SK-N-SH treated with all-trans-retinoic acid at 6 μM for 48 hours (cell line): Measurements from ENCODE around the gene NFE2L1.
"Not testable (repeated sequence)": the region's sequence is repeated elsewhere in the genome, so short reads cannot be mapped to it uniquely, and the experiment has no call there.

Experiments used
- ATAC-seq: fragments of 200-7000 bp; cut with Tn5 transposase; 3 replicates; pipeline ENCODE4 v1.9.1; 2020; ENCODE audit warnings: mild to moderate bottlenecking, moderate library complexity
- ARNTL ChIP-seq: fragments of 450-650 bp; formaldehyde crosslinking; IDR thresholded peaks from 2 replicates; pipeline ENCODE4 v1.5.0; 2020; ENCODE audit warnings: low read depth, mild to moderate bottlenecking, moderate library complexity, borderline replicate concordance
- BACH2 ChIP-seq: fragments of 250-450 bp; sonication (Bioruptor Pico); IDR thresholded peaks from 2 replicates; pipeline ENCODE4 v1.9.0; 2021; ENCODE audit warnings: mild to moderate bottlenecking, borderline replicate concordance
- CREB5 ChIP-seq: fragments of 250-450 bp; sonication (Bioruptor Pico); IDR thresholded peaks from 2 replicates; pipeline ENCODE4 v1.5.1; 2020; ENCODE audit warnings: low read depth, mild to moderate bottlenecking, moderate library complexity
- CSDC2 ChIP-seq: fragments of 250-450 bp; sonication (Bioruptor Pico); IDR thresholded peaks from 2 replicates; pipeline ENCODE4 v1.5.0; 2020; ENCODE audit warnings: mild to moderate bottlenecking, moderate library complexity
- CSRNP3 ChIP-seq: fragments of 250-450 bp; sonication (Bioruptor Pico); IDR thresholded peaks from 2 replicates; pipeline ENCODE4 v1.5.1; 2021; ENCODE audit warnings: mild to moderate bottlenecking, moderate library complexity
- ESRRG ChIP-seq: fragments of 250-450 bp; sonication (Bioruptor Pico); IDR thresholded peaks from 2 replicates; pipeline ENCODE4 v1.6.1; 2021; ENCODE audit warnings: mild to moderate bottlenecking
- GLIS3 ChIP-seq: fragments of 250-450 bp; sonication (Bioruptor Pico); IDR thresholded peaks from 2 replicates; pipeline ENCODE4 v1.5.0; 2020; ENCODE audit warnings: mild to moderate bottlenecking, moderate library complexity
- ISL1 ChIP-seq: fragments of 250-450 bp; sonication (Bioruptor Pico); IDR thresholded peaks from 2 replicates; pipeline ENCODE4 v2.1.2; 2022; ENCODE audit warnings: mild to moderate bottlenecking, moderate library complexity
- OSR1 ChIP-seq: fragments of 250-450 bp; sonication (Bioruptor Pico); IDR thresholded peaks from 2 replicates; pipeline ENCODE4 v1.8.0; 2022; ENCODE audit warnings: moderate library complexity, mild to moderate bottlenecking, inconsistent platforms
- PATZ1 ChIP-seq: fragments of 250-450 bp; sonication (Bioruptor Pico); IDR thresholded peaks from 2 replicates; pipeline ENCODE4 v1.8.0; 2020; ENCODE audit warnings: mild to moderate bottlenecking, moderate library complexity, borderline replicate concordance
- POU6F1 ChIP-seq: fragments of 250-450 bp; sonication (Bioruptor Pico); IDR thresholded peaks from 2 replicates; pipeline ENCODE4 v1.8.0; 2021; ENCODE audit warnings: low read depth, mild to moderate bottlenecking, moderate library complexity, borderline replicate concordance
- PPARA ChIP-seq: fragments of 250-450 bp; sonication (Bioruptor Pico); IDR thresholded peaks from 2 replicates; pipeline ENCODE4 v1.5.0; 2020; ENCODE audit warnings: mild to moderate bottlenecking, borderline replicate concordance
- RARB ChIP-seq: fragments of 250-450 bp; sonication (Bioruptor Pico); IDR thresholded peaks from 2 replicates; pipeline ENCODE4 v1.8.0; 2021; ENCODE audit warnings: mild to moderate bottlenecking, moderate library complexity
- SNAI2 ChIP-seq: fragments of 250-450 bp; sonication (Bioruptor Pico); IDR thresholded peaks from 2 replicates; pipeline ENCODE4 v1.5.0; 2020; ENCODE audit warnings: mild to moderate bottlenecking, moderate library complexity
- TCF4 ChIP-seq: fragments of 250-450 bp; sonication (Bioruptor Pico); IDR thresholded peaks from 2 replicates; pipeline ENCODE4 v1.8.0; 2021; ENCODE audit warnings: mild to moderate bottlenecking, moderate library complexity, borderline replicate concordance
- TOX ChIP-seq: fragments of 250-450 bp; sonication (Bioruptor Pico); IDR thresholded peaks from 2 replicates; pipeline ENCODE4 v1.8.0; 2021; ENCODE audit warnings: mild to moderate bottlenecking, moderate library complexity, borderline replicate concordance
- TSHZ2 ChIP-seq: fragments of 250-450 bp; sonication (Bioruptor Pico); IDR thresholded peaks from 2 replicates; pipeline ENCODE4 v1.5.0; 2020; ENCODE audit warnings: mild to moderate bottlenecking, moderate library complexity
- ZFP3 ChIP-seq: fragments of 250-450 bp; sonication (Bioruptor Pico); IDR thresholded peaks from 2 replicates; pipeline ENCODE4 v1.5.0; 2020; ENCODE audit warnings: mild to moderate bottlenecking, moderate library complexity
- ZFP30 ChIP-seq: fragments of 450-650 bp; formaldehyde crosslinking; IDR thresholded peaks from 2 replicates; pipeline ENCODE4 v1.5.0; 2022; ENCODE audit warnings: mild to moderate bottlenecking, moderate library complexity
- ZNF565 ChIP-seq: fragments of 450-650 bp; formaldehyde crosslinking; conservative IDR thresholded peaks from 2 replicates; pipeline ENCODE4 v1.5.0; 2020; ENCODE audit warnings: low read depth, mild to moderate bottlenecking, moderate library complexity
- ZNF70 ChIP-seq: fragments of 450-650 bp; formaldehyde crosslinking; IDR thresholded peaks from 2 replicates; pipeline ENCODE4 v1.5.0; 2020; ENCODE audit warnings: mild to moderate bottlenecking, moderate library complexity
- ZNF8 ChIP-seq: fragments of 450-650 bp; formaldehyde crosslinking; IDR thresholded peaks from 2 replicates; pipeline ENCODE4 v1.5.0; 2020; ENCODE audit warnings: mild to moderate bottlenecking, moderate library complexity

Gene NFE2L1

GRCh38 chr17:48031966-48032365 is 16.2 kb upstream of the NFE2L1 start:
- no peak for TF ChIP-seq TOX
- TF ChIP-seq CSRNP3 = no peak
- no peak for TF ChIP-seq ZFP30
- no peak for TF ChIP-seq CREB5
- no peak for TF ChIP-seq SNAI2 (CRISPR knock-in tag)
- no peak for TF ChIP-seq GLIS3 (CRISPR knock-in tag)
- no peak for TF ChIP-seq TSHZ2 (CRISPR knock-in tag)
- TF ChIP-seq ZNF565 (CRISPR knock-in tag) = no peak
- TF ChIP-seq ZNF70 = no peak
- TF ChIP-seq RARB (CRISPR knock-in tag) = no peak
- no peak for TF ChIP-seq ZFP3 (CRISPR knock-in tag)
- no peak for TF ChIP-seq ESRRG
- TF ChIP-seq POU6F1 = no peak
- TF ChIP-seq ARNTL = no peak
- TF ChIP-seq ISL1 = no peak
- TF ChIP-seq BACH2 (CRISPR knock-in tag) = no peak
- TF ChIP-seq ZNF8 = no peak
- no peak for TF ChIP-seq CSDC2 (CRISPR knock-in tag)
- TF ChIP-seq PATZ1 (CRISPR knock-in tag) = no peak
- TF ChIP-seq TCF4 (CRISPR knock-in tag) = no peak
- no peak for ATAC-seq

- ATAC-seq = not testable (repeated sequence)
These were observed 13.4 kb upstream of the NFE2L1 start for GRCh38 chr17:48034734-48035133.

- ATAC-seq = no peak
- TF ChIP-seq CSDC2 (CRISPR knock-in tag) (no peak), PPARA (CRISPR knock-in tag) (no peak), ZNF70 (no peak), GLIS3 (CRISPR knock-in tag) (no peak), ZNF8 (no peak), CREB5 (no peak), TOX (no peak), POU6F1 (no peak), OSR1 (CRISPR knock-in tag) (no peak), ZFP30 (no peak), ESRRG (no peak), PATZ1 (CRISPR knock-in tag) (no peak), ZFP3 (CRISPR knock-in tag) (no peak), ARNTL (no peak)
These were observed 11.5 kb upstream of the NFE2L1 start for GRCh38 chr17:48036693-48037035.
